Fibroblast of lung (primary cell): ENCODE results near the gene ABCD1. TPM values are rescaled to one million over a fixed set of nuclear protein-coding genes. Genes with fewer than 3 reads are reported as not detected.
"Not testable (repeated sequence)": the region's sequence is repeated elsewhere in the genome, so short reads cannot be mapped to it uniquely, and the experiment has no call there.

ENCODE experiments used
- DNase-seq, 2 donors: peaks; one replicate each; pipeline versions ENCODE4 v3.0.0 to v3.0.0-alpha.2; 2010; ENCODE audit warnings: low read depth in 2 of 2
- H2AFZ ChIP-seq: 2 replicates; pipeline ENCODE4 v1.5.1; 2012; ENCODE audit warnings: low read length, control low read depth, inconsistent platforms
- H3K27ac ChIP-seq: 2 replicates; pipeline ENCODE4 v1.5.1; 2011; ENCODE audit warnings: low read length, control low read depth; ENCODE audit not compliant: insufficient read depth
- H3K27me3 ChIP-seq: 2 replicates; pipeline ENCODE4 v1.5.1; 2011; ENCODE audit warnings: mild to moderate bottlenecking, low read length; ENCODE audit not compliant: control insufficient read depth, insufficient read depth
- H3K36me3 ChIP-seq: 2 replicates; pipeline ENCODE4 v1.5.1; 2011; ENCODE audit warnings: low read length; ENCODE audit not compliant: control insufficient read depth, insufficient read depth
- H3K4me1 ChIP-seq: 2 replicates; pipeline ENCODE4 v1.5.1; 2011; ENCODE audit warnings: low read length; ENCODE audit not compliant: control insufficient read depth, insufficient read depth; ENCODE audit errors: extremely low read depth
- H3K4me2 ChIP-seq: 2 replicates; pipeline ENCODE4 v1.5.1; 2011; ENCODE audit warnings: low read length, control low read depth; ENCODE audit not compliant: insufficient read depth; ENCODE audit errors: extremely low read depth
- H3K4me3 ChIP-seq, 4 experiments: fragments of 200-600 bp in 1 of 4; sonication (generic) in 1 of 4; replicated peaks in 1 of 4; 2 replicates each; pipeline ENCODE4 v1.5.1; 2011 to 2016; ENCODE audit warnings: low read length in 4 of 4, low read depth in 3 of 4, mild to moderate bottlenecking in 3 of 4, control low read depth in 2 of 4, inconsistent platforms in 1 of 4, mixed read lengths in 1 of 4; ENCODE audit not compliant: insufficient read depth in 1 of 4; ENCODE audit errors: control extremely low read depth in 1 of 4
- H3K79me2 ChIP-seq: 2 replicates; pipeline ENCODE4 v1.5.1; 2012; ENCODE audit warnings: mild to moderate bottlenecking, low read length, inconsistent platforms; ENCODE audit not compliant: control insufficient read depth, insufficient read depth
- H3K9ac ChIP-seq: 2 replicates; pipeline ENCODE4 v1.5.1; 2011; ENCODE audit warnings: mild to moderate bottlenecking, low read length, control low read depth; ENCODE audit not compliant: insufficient read depth
- H3K9me3 ChIP-seq: 2 replicates; pipeline ENCODE4 v1.5.1; 2012; ENCODE audit warnings: low read depth, low read length; ENCODE audit not compliant: control insufficient read depth, insufficient read depth
- H4K20me1 ChIP-seq: 2 replicates; pipeline ENCODE4 v1.5.1; 2011; ENCODE audit warnings: low read length; ENCODE audit not compliant: control insufficient read depth, insufficient read depth; ENCODE audit errors: extremely low read depth
- EZH2 ChIP-seq: IDR thresholded peaks from 2 replicates; pipeline ENCODE4 v1.5.1; 2012; ENCODE audit warnings: low read length, control low read depth, mild to moderate bottlenecking; ENCODE audit errors: missing control alignments
- polyA minus RNA-seq: library from RNA; depleted of rRNA, polyadenylated mRNA; stranded (reverse); fragments of >200 nt; gene quantifications from 2 replicates; pipeline ENCODE4 v1.2.3, GENCODE V29; 2011; ENCODE audit warnings: low replicate concordance
- polyA plus RNA-seq, 2 donors: library from polyadenylated mRNA; depleted of rRNA in 1 of 2; stranded (reverse) in 1 of 2; unstranded in 1 of 2; fragments of >200 nt; gene quantifications; 2 replicates each; pipeline ENCODE4 v1.2.1, GENCODE V29; 2011 to 2012; ENCODE audit warnings: missing spikeins in 1 of 2
- total RNA-seq: library from RNA; depleted of rRNA; stranded (reverse); fragments of >200 nt; gene quantifications from 2 replicates; pipeline ENCODE4 v1.2.1, GENCODE V29; 2014
- TF ChIP-seq, protein P1 (sequence below), 2 donors: IDR thresholded peaks in 1 of 2; conservative IDR thresholded peaks in 1 of 2; 1 replicate in 1 of 2; 2 replicates in 1 of 2; pipeline ENCODE4 v1.5.1; 2011 to 2012; ENCODE audit warnings: low read length in 2 of 2, control low read depth in 1 of 2, inconsistent platforms in 1 of 2, low read depth in 1 of 2, mild to moderate bottlenecking in 1 of 2

Gene ABCD1
- 6.9 and 12.7 TPM in 2 replicates for total RNA-seq
- polyA plus RNA-seq = 4.0 and 4.6 TPM in 2 replicates
- 10.7 and 14.4 TPM in 2 replicates for polyA plus RNA-seq (2012)
- polyA minus RNA-seq = 12.1 and 13.0 TPM in 2 replicates

- H3K4me1 ChIP-seq = peaks cover 10% of the 10 kb centered on the region
- H3K4me2 ChIP-seq = peak within 1 kb of the TSS; percentile 87
- peak within 1 kb of the TSS; percentile 62 for H3K27ac ChIP-seq
- H2AFZ ChIP-seq = no peak within 1 kb of the TSS
- no peak for TF ChIP-seq EZH2
- peaks cover 14% of the 10 kb centered on the region for H3K79me2 ChIP-seq
- peak within 1 kb of the TSS; percentile 59 to 70 (median 66) for H3K4me3 ChIP-seq
- no peaks in the 10 kb centered on the region for H3K27me3 ChIP-seq
- peak; percentile 77 to 86 for DNase-seq
- no peaks in the 10 kb centered on the region for H3K9me3 ChIP-seq
- peak within 1 kb of the TSS; percentile 61 for H3K9ac ChIP-seq
- peaks cover 2% of the 10 kb centered on the region for H3K36me3 ChIP-seq
- H4K20me1 ChIP-seq = no peaks in the 10 kb centered on the region
Observed at GRCh38 chrX:153724252-153725038, at the start of gene ABCD1, which contains the start of gene BCAP31. Gene ABCD1, plus strand, starts transcription at chrX:153724856. Its CDS starts 411 bp downstream, at chrX:153725267. Gene BCAP31, minus strand, starts transcription at chrX:153724387. Its CDS starts 1,143 bp downstream, at chrX:153723244.

GRCh38 chrX:153681175-153681574 lies 43.5 kb upstream of the ABCD1 start:
- no peak overlapping the region for H2AFZ ChIP-seq
- DNase-seq = no peak

GRCh38 chrX:153683486-153683885 lies 41.2 kb upstream of the ABCD1 start:
- not testable (repeated sequence) for H2AFZ ChIP-seq, H3K4me3 ChIP-seq, H3K36me3 ChIP-seq, H3K9ac ChIP-seq, DNase-seq, H3K27ac ChIP-seq, H3K9me3 ChIP-seq, H3K79me2 ChIP-seq, H3K4me2 ChIP-seq, H4K20me1 ChIP-seq, H3K4me1 ChIP-seq, H3K27me3 ChIP-seq

More at GRCh38 chrX:153681175-153681574, 43.5 kb upstream of the ABCD1 start:
- Histone ChIP-seq H3K4me2 (no peak overlapping the region), H4K20me1 (no peaks in the 10 kb centered on the region), H3K4me1 (no peaks in the 10 kb centered on the region), H3K27me3 (no peaks in the 10 kb centered on the region), H3K36me3 (no peaks in the 10 kb centered on the region), H3K4me3 (no peak overlapping the region), H3K27ac (no peak overlapping the region), H3K79me2 (no peaks in the 10 kb centered on the region), H3K9me3 (no peaks in the 10 kb centered on the region), H3K9ac (no peak overlapping the region)
- TF ChIP-seq, protein P1, sequence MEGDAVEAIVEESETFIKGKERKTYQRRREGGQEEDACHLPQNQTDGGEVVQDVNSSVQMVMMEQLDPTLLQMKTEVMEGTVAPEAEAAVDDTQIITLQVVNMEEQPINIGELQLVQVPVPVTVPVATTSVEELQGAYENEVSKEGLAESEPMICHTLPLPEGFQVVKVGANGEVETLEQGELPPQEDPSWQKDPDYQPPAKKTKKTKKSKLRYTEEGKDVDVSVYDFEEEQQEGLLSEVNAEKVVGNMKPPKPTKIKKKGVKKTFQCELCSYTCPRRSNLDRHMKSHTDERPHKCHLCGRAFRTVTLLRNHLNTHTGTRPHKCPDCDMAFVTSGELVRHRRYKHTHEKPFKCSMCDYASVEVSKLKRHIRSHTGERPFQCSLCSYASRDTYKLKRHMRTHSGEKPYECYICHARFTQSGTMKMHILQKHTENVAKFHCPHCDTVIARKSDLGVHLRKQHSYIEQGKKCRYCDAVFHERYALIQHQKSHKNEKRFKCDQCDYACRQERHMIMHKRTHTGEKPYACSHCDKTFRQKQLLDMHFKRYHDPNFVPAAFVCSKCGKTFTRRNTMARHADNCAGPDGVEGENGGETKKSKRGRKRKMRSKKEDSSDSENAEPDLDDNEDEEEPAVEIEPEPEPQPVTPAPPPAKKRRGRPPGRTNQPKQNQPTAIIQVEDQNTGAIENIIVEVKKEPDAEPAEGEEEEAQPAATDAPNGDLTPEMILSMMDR (conservative IDR thresholded peaks at IDR 0.05 in 1 of 2, IDR thresholded peaks at IDR 0.05 in 1 of 2; ENCODE audit: low read depth in 1 of 2, low read length in 2 of 2) = no peak
- no peak for TF ChIP-seq EZH2
